Spinal cord (tissue), 10 donors: Measurements from ENCODE around the gene ZMAT3. TPM values are rescaled to one million over a fixed set of nuclear protein-coding genes. Genes with fewer than 3 reads are reported as not detected.
"Not testable (repeated sequence)": the region's sequence is repeated elsewhere in the genome, so short reads cannot be mapped to it uniquely, and the experiment has no call there.

ENCODE experiments used
- DNase-seq, 6 donors: peaks; one replicate each; pipeline versions ENCODE4 v3.0.0 to v3.0.0-alpha.2; 2013 to 2015; ENCODE audit warnings: low spot score in 6 of 6, low read depth in 4 of 6
- H3K27ac ChIP-seq: one replicate; pipeline ENCODE4 v1.5.1; 2013; ENCODE audit warnings: low read depth, low read length, control low read depth
- H3K27me3 ChIP-seq: one replicate; pipeline ENCODE4 v1.6.1; 2013; ENCODE audit warnings: low read length; ENCODE audit not compliant: control insufficient read depth, insufficient read depth
- H3K36me3 ChIP-seq: one replicate; pipeline ENCODE4 v1.6.1; 2013; ENCODE audit warnings: low read length; ENCODE audit not compliant: control insufficient read depth, insufficient read depth
- H3K4me1 ChIP-seq: one replicate; pipeline ENCODE4 v1.6.1; 2013; ENCODE audit warnings: low read length; ENCODE audit not compliant: control insufficient read depth, insufficient read depth
- H3K4me3 ChIP-seq: one replicate; pipeline ENCODE4 v1.5.1; 2013; ENCODE audit warnings: low read depth, low read length, control low read depth
- H3K9me3 ChIP-seq: one replicate; pipeline ENCODE4 v1.6.1; 2013; ENCODE audit warnings: low read length; ENCODE audit not compliant: control insufficient read depth, insufficient read depth
- WGBS: methylation state at CpG from one replicate; pipeline ENCODE4 v1.1.5; 2013; ENCODE audit warnings: missing lambda C conversion rate; ENCODE audit not compliant: insufficient coverage; 5-methylcytosine and 5-hydroxymethylcytosine counted together
- polyA plus RNA-seq, 2 donors: library from polyadenylated mRNA; unstranded; fragments of 120-200 nt; gene quantifications; one replicate each; pipeline ENCODE4 v1.2.1, GENCODE V29; 2013; ENCODE audit not compliant: insufficient read length in 2 of 2
- total RNA-seq, 2 donors: library from RNA; depleted of rRNA in 1 of 2; stranded (reverse); fragments of 120-200 nt in 1 of 2; fragments of >200 nt in 1 of 2; gene quantifications; one replicate each; pipeline versions ENCODE4 v1.2.3 to v1.2.4, GENCODE V29; 2013 to 2014
- donor health status: healthy.

Gene ZMAT3
- total and polyA plus RNA-seq, 4 donors, result 6.6 to 28.8 (median 18.2) TPM

- Histone ChIP-seq H3K36me3 (peaks cover 4% of the 10 kb centered on the region), H3K27me3 (no peaks in the 10 kb centered on the region), H3K4me3 (peak overlapping the region; percentile 82), H3K27ac (peak overlapping the region; percentile 86), H3K9me3 (no peaks in the 10 kb centered on the region), H3K4me1 (peaks cover 5% of the 10 kb centered on the region)
- 5% methylated on average over 4 of the region's 7 CpGs for WGBS
- DNase-seq, result peak in 1 of 6 donors; percentile 31
Measured at GRCh38 chr3:179072100-179072438, 460 bp upstream of the ZMAT3 start.

GRCh38 chr3:179071027-179071322, 634 bp downstream of the ZMAT3 start:
- H3K9me3 ChIP-seq, result no peaks in the 10 kb centered on the region
- peak overlapping the region; percentile 82 for H3K4me3 ChIP-seq
- H3K27me3 ChIP-seq, result no peaks in the 10 kb centered on the region
- 4% methylated on average over 5 of the region's 8 CpGs for WGBS
- peaks cover 4% of the 10 kb centered on the region for H3K36me3 ChIP-seq
- peak overlapping the region; percentile 86 for H3K27ac ChIP-seq
- DNase-seq, result peak in 1 of 6 donors; percentile 40
- peaks cover 5% of the 10 kb centered on the region for H3K4me1 ChIP-seq

GRCh38 chr3:179069762-179070390, 1.7 kb downstream of the ZMAT3 start:
- Histone ChIP-seq H3K4me3 (no peak overlapping the region), H3K27ac (no peak overlapping the region)
- no CpG with 5 or more reads among the region's 1 CpG for WGBS

GRCh38 chr3:179068779-179069530, 2.7 kb downstream of the ZMAT3 start:
- Histone ChIP-seq H3K9me3 (no peaks in the 10 kb centered on the region), H3K36me3 (peaks cover 7% of the 10 kb centered on the region), H3K4me1 (peaks cover 5% of the 10 kb centered on the region), H3K4me3 (no peak overlapping the region), H3K27ac (no peak overlapping the region), H3K27me3 (no peaks in the 10 kb centered on the region)
- WGBS, result 65% methylated on average over 5 of the region's 5 CpGs
- peak in 3 of 6 donors; percentile 0 to 16 (median 5) for DNase-seq

More at GRCh38 chr3:179069762-179070390, 1.7 kb downstream of the ZMAT3 start:
- H3K27me3 ChIP-seq, result no peaks in the 10 kb centered on the region
- no peak for DNase-seq
- peaks cover 5% of the 10 kb centered on the region for H3K4me1 ChIP-seq
- H3K36me3 ChIP-seq, result peaks cover 7% of the 10 kb centered on the region
- H3K9me3 ChIP-seq, result no peaks in the 10 kb centered on the region

GRCh38 chr3:179067839-179068238, 3.8 kb downstream of the ZMAT3 start:
- no peak overlapping the region for H3K4me3 ChIP-seq
- WGBS, result 37% methylated on average over 4 of the region's 4 CpGs

GRCh38 chr3:179067291-179067690, 4.3 kb downstream of the ZMAT3 start:
- H3K27me3 ChIP-seq, result no peaks in the 10 kb centered on the region
- DNase-seq, result no peak
- peaks cover 5% of the 10 kb centered on the region for H3K4me1 ChIP-seq
- H3K27ac ChIP-seq, result no peak overlapping the region
- no CpG with 5 or more reads among the region's 1 CpG for WGBS
- H3K4me3 ChIP-seq, result no peak overlapping the region
- H3K9me3 ChIP-seq, result no peaks in the 10 kb centered on the region
- H3K36me3 ChIP-seq, result peaks cover 7% of the 10 kb centered on the region

More at GRCh38 chr3:179067839-179068238, 3.8 kb downstream of the ZMAT3 start:
- peak in 1 of 6 donors; percentile 3 for DNase-seq
- no peaks in the 10 kb centered on the region for H3K27me3 ChIP-seq
- H3K9me3 ChIP-seq, result no peaks in the 10 kb centered on the region
- H3K27ac ChIP-seq, result no peak overlapping the region
- peaks cover 7% of the 10 kb centered on the region for H3K36me3 ChIP-seq
- peaks cover 5% of the 10 kb centered on the region for H3K4me1 ChIP-seq

- no peak for DNase-seq
- H3K36me3 ChIP-seq, result peaks cover 7% of the 10 kb centered on the region
- H3K9me3 ChIP-seq, result no peaks in the 10 kb centered on the region
- H3K4me1 ChIP-seq, result no peaks in the 10 kb centered on the region
- no peaks in the 10 kb centered on the region for H3K27me3 ChIP-seq
- H3K4me3 ChIP-seq, result no peak overlapping the region
- H3K27ac ChIP-seq, result no peak overlapping the region
- WGBS, result 86% methylated on average over 1 of the region's 6 CpGs
Measured at GRCh38 chr3:179063945-179064560, 7.6 kb downstream of the ZMAT3 start.

GRCh38 chr3:179056326-179056725, 15.3 kb downstream of the ZMAT3 start:
- DNase-seq, result no peak
- Histone ChIP-seq H3K27ac (no peak overlapping the region), H3K27me3 (no peaks in the 10 kb centered on the region), H3K4me1 (no peaks in the 10 kb centered on the region), H3K36me3 (peaks cover 2% of the 10 kb centered on the region), H3K9me3 (no peaks in the 10 kb centered on the region), H3K4me3 (no peak overlapping the region)
- WGBS, result 94% methylated on average over 3 of the region's 8 CpGs

- not testable (repeated sequence) for H3K4me3 ChIP-seq, H3K9me3 ChIP-seq, H3K27me3 ChIP-seq, H3K4me1 ChIP-seq, DNase-seq, H3K36me3 ChIP-seq, H3K27ac ChIP-seq
- WGBS, result 92% methylated on average over 13 of the region's 13 CpGs
Measured at GRCh38 chr3:179054565-179054964, 17.0 kb downstream of the ZMAT3 start.
